SK-N-MC (cell line): ENCODE measurements around the gene FKBP7.

Experiments used
- DNase-seq: peaks from one replicate; pipeline ENCODE4 v3.0.0-alpha.2; 2011; ENCODE audit warnings: low read depth, low spot score
- H3K27ac ChIP-seq: fragments of 200-600 bp; sonication (generic); 2 replicates; pipeline ENCODE4 v1.5.1; 2016; ENCODE audit warnings: mixed run types
- H3K36me3 ChIP-seq: fragments of 200-600 bp; sonication (generic); 2 replicates; pipeline ENCODE4 v1.6.1; 2017; ENCODE audit warnings: antibody characterized with exemption, low read length, mixed read lengths; ENCODE audit not compliant: insufficient read depth
- H3K4me3 ChIP-seq: fragments of 200-600 bp; sonication (generic); 2 replicates; pipeline ENCODE4 v1.5.1; 2016
- H3K9ac ChIP-seq: fragments of 200-600 bp; sonication (generic); 2 replicates; pipeline ENCODE4 v1.8.0; 2017; ENCODE audit warnings: mixed run types, mixed read lengths; ENCODE audit not compliant: insufficient read length
- H3K9me3 ChIP-seq: fragments of 200-600 bp; sonication (generic); 2 replicates; pipeline ENCODE4 v1.6.1; 2017; ENCODE audit warnings: low read depth, mild to moderate bottlenecking, antibody characterized with exemption, low read length, moderate library complexity, mixed read lengths
- EZH2 ChIP-seq: fragments of 200-600 bp; sonication (generic); IDR thresholded peaks from one replicate; pipeline ENCODE4 v1.6.1; 2017; ENCODE audit warnings: antibody characterized with exemption
- POLR2AphosphoS5 ChIP-seq: IDR thresholded peaks from 2 replicates; pipeline ENCODE4 v1.6.1; 2012; ENCODE audit warnings: mild to moderate bottlenecking, low read depth, low read length, borderline replicate concordance

Gene FKBP7

DNA sequence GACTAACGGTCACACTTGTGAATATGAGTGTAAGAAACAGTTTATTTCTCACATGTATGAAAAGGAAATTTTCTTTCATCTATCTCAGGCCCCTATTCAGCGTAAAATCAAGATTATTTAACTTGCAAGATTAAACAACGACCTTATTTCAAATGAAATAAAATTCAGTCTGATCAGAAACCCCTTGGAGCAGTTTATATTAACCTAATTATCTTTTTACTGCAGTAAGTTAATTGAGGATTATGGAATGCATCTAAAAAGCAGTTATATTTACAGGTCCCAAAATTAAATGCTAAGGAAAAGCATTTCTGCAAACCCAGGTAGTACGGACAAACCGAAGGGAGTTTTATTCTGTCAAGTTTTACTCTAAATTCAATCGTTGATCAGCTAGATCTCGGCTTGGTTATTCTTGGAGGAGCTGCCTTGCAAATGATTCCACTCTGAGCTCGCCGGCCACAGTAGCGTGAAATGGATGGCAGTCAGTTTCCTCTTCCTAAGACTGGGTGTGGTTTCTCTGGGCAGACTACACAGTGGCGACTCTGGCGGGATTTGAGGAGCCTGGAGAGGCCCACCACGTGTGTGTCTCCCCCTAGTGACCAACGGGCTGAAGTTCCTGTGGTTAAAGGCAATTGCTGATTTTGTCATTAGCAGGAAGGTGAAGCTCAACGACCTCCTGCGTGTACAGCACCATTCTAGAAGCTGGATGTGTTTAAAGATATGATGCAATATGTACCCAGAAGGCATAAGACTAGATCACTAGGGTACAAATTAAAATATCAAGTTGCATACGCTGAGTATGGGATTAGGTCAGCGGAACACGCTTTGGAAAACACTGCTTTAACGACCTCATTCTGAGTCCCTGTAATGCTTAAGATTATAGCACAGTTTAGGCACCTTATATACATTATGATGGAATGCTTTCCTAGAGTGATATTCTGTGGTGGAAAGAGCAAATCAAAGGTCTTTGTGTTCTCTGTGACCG lies 63.8 kb downstream of the FKBP7 start:
- Histone ChIP-seq H3K36me3 (no peaks in the 10 kb centered on the region), H3K4me3 (peak overlapping the region; percentile 93), H3K9ac (peak overlapping the region; percentile 90), H3K27ac (peak overlapping the region; percentile 92), H3K9me3 (no peaks in the 10 kb centered on the region)
- TF ChIP-seq POLR2AphosphoS5 = peak; percentile 75; the same call in 1 of the 2 replicates
- TF ChIP-seq EZH2 = no peak
- peak; percentile 88 for DNase-seq
